Measurements from ENCODE around the gene SMIM22.

- TF ChIP-seq CTCF (IDR thresholded peaks at IDR 0.05) (no peak), POLR2A (IDR thresholded peaks at IDR 0.05) (peak in 1 of 2 donors; percentile 77), POLR2AphosphoS5 (IDR thresholded peaks at IDR 0.05; ENCODE audit: insufficient read depth in 1 of 2, low read depth in 1 of 2) (peak; percentile 92 to 94)
Observed at GRCh38 chr16:4768549-4769305, 26.4 kb upstream of the SMIM22 start.

Data from vagina (tissue), 2 donors.